Erythroblast (primary cell): ENCODE results near the gene ACAP3.

Experiments
- GATA1 ChIP-seq: IDR thresholded peaks from 2 replicates; pipeline ENCODE4 v1.6.1; 2011; ENCODE audit warnings: low read depth, mild to moderate bottlenecking, control low read depth, low read length, moderate library complexity
- POLR2A ChIP-seq: IDR thresholded peaks from 2 replicates; pipeline ENCODE4 v1.6.1; 2011; ENCODE audit warnings: mild to moderate bottlenecking, low read length

DNA sequence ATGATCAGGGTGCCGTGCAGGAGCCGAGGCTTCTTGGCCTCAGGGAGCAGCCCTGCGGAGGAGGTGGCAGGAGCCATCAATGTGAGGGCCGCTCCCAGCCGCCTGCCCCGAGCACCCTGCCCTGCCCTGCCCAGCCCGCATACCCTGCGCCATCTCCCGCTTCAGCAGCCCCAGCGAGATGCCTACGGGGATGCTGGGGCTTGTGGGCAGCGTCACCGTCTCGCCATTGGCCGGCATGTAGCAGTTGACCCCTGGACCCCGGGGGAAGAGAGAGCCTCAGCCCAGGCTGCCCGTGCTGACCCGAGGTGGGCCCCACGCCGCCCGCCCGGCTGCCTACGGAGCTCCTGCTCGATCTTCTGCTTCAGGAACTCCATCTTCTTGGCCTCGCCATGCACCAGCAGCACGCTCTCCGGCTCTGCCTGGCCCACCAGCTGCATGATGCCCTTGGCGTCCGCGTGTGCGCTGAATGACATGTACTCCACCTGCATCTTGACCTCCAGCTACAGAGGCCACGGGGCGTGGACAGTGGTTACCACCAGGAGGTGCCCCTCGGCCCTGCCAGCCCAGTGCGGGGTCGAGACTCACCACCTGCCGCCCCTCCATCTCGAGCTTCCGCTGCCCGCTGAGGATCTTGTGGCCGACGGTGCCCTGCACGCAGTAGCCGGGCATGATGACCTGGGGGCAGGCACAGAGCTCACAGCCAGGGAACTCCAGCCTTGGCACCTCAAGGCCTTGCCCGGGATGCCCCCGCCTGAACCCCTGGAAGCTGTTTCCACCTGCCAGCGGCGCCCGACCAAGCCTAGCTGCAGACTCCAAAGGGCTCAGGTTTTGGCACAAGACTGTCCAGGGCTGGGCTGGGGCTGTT, 5.0 kb upstream of the ACAP3 start:
- TF ChIP-seq POLR2A (no peak), GATA1 (no peak)
